ENCODE data around the gene EFHD2.
A peak's percentile ranks its signal among the peaks of the same experiment; 100 is the strongest.

Gene EFHD2

DNA sequence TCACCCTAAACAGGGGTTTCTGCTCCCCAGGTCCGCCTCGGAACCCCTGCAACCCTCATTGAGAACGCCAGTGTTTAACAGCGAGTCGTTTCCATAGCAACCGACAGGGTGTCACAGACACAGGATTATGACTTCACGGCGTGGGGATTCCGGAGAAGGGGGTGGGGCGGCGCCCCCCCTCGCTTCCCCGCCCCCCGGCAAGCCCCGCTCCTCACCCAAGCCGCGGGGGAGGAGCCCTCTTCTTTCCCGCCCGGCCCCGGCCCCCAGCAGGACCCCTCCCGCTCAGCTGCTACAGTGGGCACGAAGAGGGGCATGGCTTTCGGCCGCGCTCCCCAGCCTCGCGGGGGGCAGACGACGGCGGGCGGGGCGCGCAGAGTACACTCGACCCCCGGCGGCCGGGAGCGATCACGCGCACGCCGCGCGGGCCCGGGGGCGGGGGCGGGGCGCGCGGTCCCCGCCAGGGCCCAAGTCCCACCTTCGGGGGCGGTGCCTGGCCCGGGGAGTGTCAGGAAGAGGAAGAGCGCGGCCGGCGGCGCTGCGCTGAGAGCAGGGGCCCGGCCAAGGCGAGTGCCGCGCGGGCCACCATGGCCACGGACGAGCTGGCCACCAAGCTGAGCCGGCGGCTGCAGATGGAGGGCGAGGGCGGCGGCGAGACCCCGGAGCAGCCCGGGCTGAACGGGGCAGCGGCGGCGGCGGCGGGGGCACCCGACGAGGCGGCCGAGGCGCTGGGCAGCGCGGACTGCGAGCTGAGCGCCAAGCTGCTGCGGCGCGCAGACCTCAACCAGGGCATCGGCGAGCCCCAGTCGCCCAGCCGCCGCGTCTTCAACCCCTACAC is at the start of gene EFHD2:
TSS of gene EFHD2 (plus strand) at position 501 of the 835 bp plus-strand sequence. CDS start at position 585, 84 bp downstream.
- H3K27me3 ChIP-seq, result no peaks in the 10 kb centered on the region
- H3K27ac ChIP-seq, result peak within 1 kb of the TSS; percentile 71 to 79
- H3K4me1 ChIP-seq, result peaks cover 0 to 51% (median 41%) of the 10 kb centered on the region in 4 donors
- peaks cover 0 to 9% (median 6%) of the 10 kb centered on the region in 3 donors for H3K36me3 ChIP-seq
- no peaks in the 10 kb centered on the region for H3K9me3 ChIP-seq
- peak; percentile 89 for DNase-seq
- peak within 1 kb of the TSS; percentile 73 to 76 for H3K4me3 ChIP-seq
- intact Hi-C loops (cut with DNase I; ENCODE audit: low total_unique reads), result loop anchor here (5.0 kb wide), 1 partner anchor 82 kb away; no protein-coding TSS in a partner anchor
- TF ChIP-seq CTCF (IDR thresholded peaks at IDR 0.05), result no peak

DNA sequence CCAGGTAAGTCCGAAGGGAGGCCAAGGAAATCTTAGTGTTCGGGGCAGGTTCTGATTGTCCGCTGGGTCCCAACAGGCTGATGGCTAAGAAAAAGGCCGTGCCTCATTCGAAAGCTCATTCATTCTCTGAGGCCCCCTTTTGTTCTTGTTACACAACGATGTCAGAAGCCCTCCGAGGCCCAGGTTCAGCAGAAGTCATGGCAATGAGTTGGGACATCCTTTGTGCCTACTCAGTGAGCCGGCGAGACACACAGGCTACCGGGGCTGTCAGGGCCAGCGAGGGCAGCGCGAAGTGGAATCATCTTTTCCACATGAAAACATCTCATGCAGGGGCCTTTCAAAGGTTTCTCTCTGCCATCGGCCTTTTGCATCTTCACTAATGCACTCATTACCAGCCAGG is 49.0 kb upstream of the EFHD2 start:
- no peak overlapping the region for H3K27ac ChIP-seq
- no peaks in the 10 kb centered on the region for H3K27me3 ChIP-seq
- DNase-seq, result no peak
- no peak overlapping the region for H3K4me3 ChIP-seq
- no peaks in the 10 kb centered on the region for H3K4me1 ChIP-seq
- intact Hi-C loops (cut with DNase I; ENCODE audit: low total_unique reads), result no loop called here
- no peaks in the 10 kb centered on the region for H3K9me3 ChIP-seq
- H3K36me3 ChIP-seq, result no peaks in the 10 kb centered on the region
- no peak for TF ChIP-seq CTCF (IDR thresholded peaks at IDR 0.05)

- H3K9me3 ChIP-seq, result no peaks in the 10 kb centered on the region
- H3K36me3 ChIP-seq, result no peaks in the 10 kb centered on the region
- no peaks in the 10 kb centered on the region for H3K27me3 ChIP-seq
- no peak overlapping the region for H3K4me3 ChIP-seq
- intact Hi-C loops (cut with DNase I; ENCODE audit: low total_unique reads), result no loop called here
- no peak overlapping the region for H3K27ac ChIP-seq
- DNase-seq, result no peak
- H3K4me1 ChIP-seq, result no peaks in the 10 kb centered on the region
- no peak for TF ChIP-seq CTCF (IDR thresholded peaks at IDR 0.05)
Observed at GRCh38 chr1:15362096-15362736, 47.5 kb upstream of the EFHD2 start.

DNA sequence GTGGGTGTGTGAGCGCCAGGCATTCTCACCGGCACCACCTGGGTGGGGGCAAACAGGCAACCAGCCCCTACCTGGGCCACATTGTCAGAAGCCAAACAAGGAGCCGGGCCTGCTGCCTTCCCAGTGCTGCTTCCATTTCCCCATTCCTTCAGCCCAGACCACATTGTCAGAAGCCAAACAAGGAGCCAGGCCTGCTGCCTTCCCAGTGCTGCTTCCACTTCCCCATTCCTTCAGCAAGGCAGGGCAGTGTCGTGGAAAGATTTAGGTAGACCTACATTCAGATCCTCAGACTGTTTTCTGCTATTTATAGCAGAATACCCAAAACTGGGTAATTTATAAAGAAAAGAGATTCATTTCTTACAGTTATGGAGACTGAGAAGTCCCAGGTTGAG is 47.0 kb upstream of the EFHD2 start:
- Histone ChIP-seq H3K27ac (no peak overlapping the region), H3K4me3 (no peak overlapping the region), H3K27me3 (no peaks in the 10 kb centered on the region), H3K4me1 (no peaks in the 10 kb centered on the region), H3K9me3 (no peaks in the 10 kb centered on the region), H3K36me3 (no peaks in the 10 kb centered on the region)
- DNase-seq, result no peak
- intact Hi-C loops (cut with DNase I; ENCODE audit: low total_unique reads), result no loop called here
- TF ChIP-seq CTCF (IDR thresholded peaks at IDR 0.05), result no peak

- no peak overlapping the region for H3K4me3 ChIP-seq
- H3K36me3 ChIP-seq, result no peaks in the 10 kb centered on the region
- DNase-seq, result no peak
- TF ChIP-seq CTCF (IDR thresholded peaks at IDR 0.05), result no peak
- H3K27me3 ChIP-seq, result no peaks in the 10 kb centered on the region
- intact Hi-C loops (cut with DNase I; ENCODE audit: low total_unique reads), result no loop called here
- H3K9me3 ChIP-seq, result no peaks in the 10 kb centered on the region
- no peaks in the 10 kb centered on the region for H3K4me1 ChIP-seq
- no peak overlapping the region for H3K27ac ChIP-seq
Observed at GRCh38 chr1:15364740-15365139, 44.9 kb upstream of the EFHD2 start.

Data from tibial artery (tissue), 4 donors.